Hepatocyte (in vitro differentiated cells): ENCODE results near the gene REG3G. TPM values are rescaled to one million over a fixed set of nuclear protein-coding genes. Genes with fewer than 3 reads are reported as not detected.
A peak's percentile ranks its signal among the peaks of the same experiment; 100 is the strongest.
"Not testable (repeated sequence)": the region's sequence is repeated elsewhere in the genome, so short reads cannot be mapped to it uniquely, and the experiment has no call there.

Experiments
- DNase-seq: peaks from one replicate; pipeline ENCODE4 v3.0.0-alpha.2; 2016; ENCODE audit warnings: low spot score
- H2AFZ ChIP-seq: fragments of 200-600 bp; sonication (generic); 2 replicates; pipeline ENCODE4 v1.6.0; 2016; ENCODE audit warnings: antibody characterized with exemption, mild to moderate bottlenecking
- H3K27ac ChIP-seq: fragments of 200-600 bp; sonication (generic); 2 replicates; pipeline ENCODE4 v1.5.1; 2016; ENCODE audit warnings: mild to moderate bottlenecking
- H3K27me3 ChIP-seq: fragments of 200-600 bp; sonication (generic); 2 replicates; pipeline ENCODE4 v1.6.1; 2016
- H3K36me3 ChIP-seq: fragments of 200-600 bp; sonication (generic); replicated peaks from 2 replicates; pipeline ENCODE4 v1.5.1; 2016; ENCODE audit warnings: low read depth; ENCODE audit not compliant: insufficient read depth
- H3K4me1 ChIP-seq: fragments of 200-600 bp; sonication (generic); 2 replicates; pipeline ENCODE4 v1.5.1; 2016; ENCODE audit warnings: mild to moderate bottlenecking, moderate library complexity; ENCODE audit not compliant: insufficient read depth
- H3K4me2 ChIP-seq: fragments of 200-600 bp; sonication (generic); 2 replicates; pipeline ENCODE4 v1.6.0; 2016
- H3K4me3 ChIP-seq: fragments of 200-600 bp; sonication (generic); 2 replicates; pipeline ENCODE4 v1.5.1; 2016; ENCODE audit warnings: mild to moderate bottlenecking
- H3K79me2 ChIP-seq: fragments of 200-600 bp; sonication (generic); 2 replicates; pipeline ENCODE4 v1.6.0; 2017; ENCODE audit warnings: mild to moderate bottlenecking
- H3K9me2 ChIP-seq: fragments of 200-600 bp; sonication (generic); replicated peaks from 2 replicates; pipeline ENCODE4 v1.6.0; 2017; ENCODE audit warnings: mild to moderate bottlenecking; ENCODE audit not compliant: insufficient read depth
- H3K9me3 ChIP-seq: fragments of 200-600 bp; sonication (generic); 2 replicates; pipeline ENCODE4 v1.5.1; 2016; ENCODE audit warnings: low read depth, mild to moderate bottlenecking
- H4K20me1 ChIP-seq: fragments of 200-600 bp; sonication (generic); 2 replicates; pipeline ENCODE4 v1.6.0; 2016; ENCODE audit warnings: mild to moderate bottlenecking; ENCODE audit not compliant: insufficient read depth, poor library complexity, severe bottlenecking
- EZH2 ChIP-seq: fragments of 200-600 bp; sonication (generic); IDR thresholded peaks from 2 replicates; pipeline ENCODE4 v1.6.1; 2016; ENCODE audit warnings: antibody characterized with exemption, mild to moderate bottlenecking, borderline replicate concordance
- EZH2phosphoT487 ChIP-seq: fragments of 200-600 bp; sonication (generic); IDR thresholded peaks from one replicate; pipeline ENCODE4 v1.6.1; 2018; ENCODE audit warnings: antibody characterized with exemption, mild to moderate bottlenecking, low read depth, moderate library complexity; ENCODE audit not compliant: unreplicated experiment, severe bottlenecking
- WGBS: methylation state at CpG from one replicate; pipeline ENCODE4 v1.1.6; 2016; ENCODE audit warnings: low lambda C conversion rate; ENCODE audit errors: missing lambda C conversion rate; 5-methylcytosine and 5-hydroxymethylcytosine counted together
- polyA plus RNA-seq: library from polyadenylated mRNA; unstranded; fragments of >200 nt; fragmentation: Nextera tagmentation; extraction: Ambion mirVana; gene quantifications from 2 replicates; pipeline ENCODE4 v1.2.1, GENCODE V29; 2016
- total RNA-seq: library from RNA; depleted of rRNA; stranded (reverse); fragments of >200 nt; gene quantifications from 2 replicates; pipeline ENCODE4 v1.2.3, GENCODE V29; 2014
- TF ChIP-seq, protein P1 (sequence below): fragments of 200-600 bp; sonication (generic); IDR thresholded peaks from 2 replicates; pipeline ENCODE4 v1.5.1; 2016; ENCODE audit warnings: antibody characterized with exemption, mild to moderate bottlenecking; ENCODE audit not compliant: poor library complexity

REG3G gene
- total and polyA plus RNA-seq, 2 experiments from 2014 or later, result 0.30 to 1.3 TPM

DNA sequence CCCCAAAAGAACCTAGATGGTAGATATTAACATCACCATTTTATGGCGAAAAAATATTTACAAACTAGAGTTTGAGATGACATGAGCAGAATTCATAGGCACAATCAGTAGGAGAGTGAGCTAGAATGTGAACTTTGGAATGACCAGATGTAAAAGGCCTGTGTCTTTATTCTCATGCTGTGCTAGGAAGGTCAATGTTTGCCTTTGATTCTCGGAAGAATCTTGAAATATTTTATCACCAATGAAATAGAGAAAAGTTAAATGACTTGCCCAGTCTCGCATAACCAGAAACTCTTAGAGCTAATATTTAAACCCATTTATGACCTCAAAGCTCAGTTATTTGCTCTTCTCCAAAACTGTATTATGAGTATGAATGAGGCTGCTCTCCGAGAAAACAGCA is 9.2 kb upstream of the REG3G start:
- Histone ChIP-seq H3K79me2 (no peaks in the 10 kb centered on the region), H3K4me1 (peaks cover 5% of the 10 kb centered on the region), H3K4me3 (no peak overlapping the region), H3K27ac (peak overlapping the region; percentile 36), H3K4me2 (peak overlapping the region; percentile 39), H2AFZ (no peak overlapping the region), H4K20me1 (no peaks in the 10 kb centered on the region), H3K9me2 (no peaks in the 10 kb centered on the region), H3K36me3 (no peaks in the 10 kb centered on the region), H3K27me3 (no peaks in the 10 kb centered on the region), H3K9me3 (no peaks in the 10 kb centered on the region)
- DNase-seq, result no peak
- TF ChIP-seq EZH2phosphoT487 (no peak), EZH2 (no peak)
- 67% methylated on average over 4 of the region's 4 CpGs for WGBS

DNA sequence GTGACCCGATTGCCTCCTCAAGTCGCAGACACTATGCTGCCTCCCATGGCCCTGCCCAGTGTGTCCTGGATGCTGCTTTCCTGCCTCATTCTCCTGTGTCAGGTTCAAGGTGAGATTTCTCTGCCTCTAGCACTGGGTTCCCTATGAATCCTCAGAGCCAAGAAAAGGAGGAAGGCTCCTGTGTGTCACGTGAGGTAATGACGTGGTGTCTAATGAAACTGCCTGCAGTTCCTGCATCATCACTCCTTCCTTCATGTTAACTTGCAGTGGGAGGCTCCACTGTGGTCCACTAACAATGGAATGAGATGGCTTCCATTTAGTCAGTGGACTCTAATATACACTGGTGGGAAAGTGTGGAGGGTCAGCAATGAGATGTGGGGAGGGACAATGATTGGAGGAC is 559 bp downstream of the REG3G start:
- no peak overlapping the region for H3K4me2 ChIP-seq
- TF ChIP-seq EZH2phosphoT487 (no peak), EZH2 (no peak)
- TF ChIP-seq, protein P1, sequence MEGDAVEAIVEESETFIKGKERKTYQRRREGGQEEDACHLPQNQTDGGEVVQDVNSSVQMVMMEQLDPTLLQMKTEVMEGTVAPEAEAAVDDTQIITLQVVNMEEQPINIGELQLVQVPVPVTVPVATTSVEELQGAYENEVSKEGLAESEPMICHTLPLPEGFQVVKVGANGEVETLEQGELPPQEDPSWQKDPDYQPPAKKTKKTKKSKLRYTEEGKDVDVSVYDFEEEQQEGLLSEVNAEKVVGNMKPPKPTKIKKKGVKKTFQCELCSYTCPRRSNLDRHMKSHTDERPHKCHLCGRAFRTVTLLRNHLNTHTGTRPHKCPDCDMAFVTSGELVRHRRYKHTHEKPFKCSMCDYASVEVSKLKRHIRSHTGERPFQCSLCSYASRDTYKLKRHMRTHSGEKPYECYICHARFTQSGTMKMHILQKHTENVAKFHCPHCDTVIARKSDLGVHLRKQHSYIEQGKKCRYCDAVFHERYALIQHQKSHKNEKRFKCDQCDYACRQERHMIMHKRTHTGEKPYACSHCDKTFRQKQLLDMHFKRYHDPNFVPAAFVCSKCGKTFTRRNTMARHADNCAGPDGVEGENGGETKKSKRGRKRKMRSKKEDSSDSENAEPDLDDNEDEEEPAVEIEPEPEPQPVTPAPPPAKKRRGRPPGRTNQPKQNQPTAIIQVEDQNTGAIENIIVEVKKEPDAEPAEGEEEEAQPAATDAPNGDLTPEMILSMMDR, result no peak
- no peaks in the 10 kb centered on the region for H3K79me2 ChIP-seq
- H2AFZ ChIP-seq, result no peak overlapping the region
- no peak overlapping the region for H3K27ac ChIP-seq
- H3K27me3 ChIP-seq, result no peaks in the 10 kb centered on the region
- H3K9me2 ChIP-seq, result no peaks in the 10 kb centered on the region
- no peaks in the 10 kb centered on the region for H3K4me1 ChIP-seq
- no peaks in the 10 kb centered on the region for H3K9me3 ChIP-seq
- no peaks in the 10 kb centered on the region for H3K36me3 ChIP-seq
- no peak overlapping the region for H3K4me3 ChIP-seq
- DNase-seq, result no peak
- WGBS, result 89% methylated on average over 4 of the region's 4 CpGs
- H4K20me1 ChIP-seq, result no peaks in the 10 kb centered on the region

DNA sequence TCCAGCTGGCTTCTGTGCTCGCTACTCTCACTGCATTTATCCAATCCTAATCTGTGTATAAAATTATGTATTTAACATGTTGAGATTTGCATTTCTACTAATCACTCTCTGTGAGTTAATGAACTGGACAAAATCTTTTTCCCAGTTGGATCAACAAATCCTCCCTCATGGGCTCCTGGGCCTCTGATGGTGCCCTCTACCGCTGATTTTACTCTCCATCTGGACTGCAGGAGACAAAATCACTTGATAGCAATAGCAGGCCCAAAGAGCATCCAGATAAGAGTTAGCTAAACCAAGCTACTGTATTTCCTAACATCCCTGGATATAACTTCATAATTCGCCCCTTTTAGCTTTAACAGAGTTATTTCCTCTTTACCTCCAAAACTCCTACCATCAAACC is 14.4 kb downstream of the REG3G start:
- H3K27ac ChIP-seq, result no peak overlapping the region
- no peak overlapping the region for H3K4me2 ChIP-seq
- 87% methylated on average over 3 of the region's 3 CpGs for WGBS
- DNase-seq, result no peak
- no peaks in the 10 kb centered on the region for H3K36me3 ChIP-seq
- no peaks in the 10 kb centered on the region for H3K79me2 ChIP-seq
- H3K27me3 ChIP-seq, result no peaks in the 10 kb centered on the region
- no peak overlapping the region for H2AFZ ChIP-seq
- H3K9me2 ChIP-seq, result no peaks in the 10 kb centered on the region
- no peaks in the 10 kb centered on the region for H4K20me1 ChIP-seq
- no peaks in the 10 kb centered on the region for H3K4me1 ChIP-seq
- TF ChIP-seq EZH2 (no peak), EZH2phosphoT487 (no peak)
- TF ChIP-seq, protein P1, result no peak
- H3K4me3 ChIP-seq, result no peak overlapping the region
- H3K9me3 ChIP-seq, result no peaks in the 10 kb centered on the region

DNA sequence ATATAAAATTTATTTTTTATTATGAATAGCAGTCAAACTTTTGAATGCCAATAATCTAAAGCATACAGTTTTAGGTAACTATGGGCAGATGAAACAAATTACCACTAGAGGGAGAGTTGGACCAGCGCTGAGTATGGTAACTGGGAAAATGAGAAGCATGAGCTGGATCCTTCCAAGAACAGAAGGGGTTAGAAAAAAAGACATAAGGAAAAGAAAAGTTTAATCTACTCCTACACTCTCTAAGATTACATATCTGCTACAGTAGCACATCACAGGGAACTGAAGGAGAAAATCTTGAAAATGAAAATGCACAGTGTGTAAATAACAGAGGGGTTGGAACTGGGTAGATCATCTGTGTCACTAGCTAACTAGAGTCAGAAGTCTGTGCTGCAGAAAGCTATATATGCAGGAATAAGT is 15.5 kb downstream of the REG3G start:
- Histone ChIP-seq H3K4me3 (no peak overlapping the region), H2AFZ (no peak overlapping the region), H3K27me3 (no peaks in the 10 kb centered on the region), H4K20me1 (no peaks in the 10 kb centered on the region), H3K79me2 (no peaks in the 10 kb centered on the region), H3K4me2 (no peak overlapping the region), H3K9me3 (no peaks in the 10 kb centered on the region), H3K9me2 (no peaks in the 10 kb centered on the region), H3K36me3 (no peaks in the 10 kb centered on the region), H3K27ac (no peak overlapping the region), H3K4me1 (no peaks in the 10 kb centered on the region)
- WGBS, result 14% methylated on average over 1 of the region's 1 CpG
- TF ChIP-seq, protein P1, result peak; percentile 76
- TF ChIP-seq EZH2phosphoT487 (no peak), EZH2 (no peak)
- peak; percentile 44 for DNase-seq

DNA sequence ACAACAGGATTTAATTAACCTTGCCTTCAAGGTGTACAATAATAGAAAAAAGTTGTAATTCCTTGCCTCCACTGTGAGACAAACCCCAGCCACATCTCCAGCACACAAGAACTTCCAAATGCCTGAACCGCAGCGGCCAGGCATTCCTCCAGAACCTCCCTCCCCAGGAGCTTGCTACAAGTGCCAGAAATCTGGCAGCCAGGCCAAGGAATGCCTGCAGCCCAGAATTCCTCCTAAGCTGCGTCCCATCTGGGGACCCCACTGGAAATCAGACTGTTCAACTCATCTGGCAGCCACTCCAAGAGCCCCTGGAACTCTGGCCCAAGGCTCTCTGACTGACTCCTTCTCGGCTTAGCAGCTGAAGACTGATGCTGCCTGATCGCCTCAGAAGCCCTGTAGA is 28.0 kb downstream of the REG3G start:
- H3K27ac ChIP-seq, DNase-seq, H3K79me2 ChIP-seq, H3K4me2 ChIP-seq, H3K9me3 ChIP-seq, H2AFZ ChIP-seq, H3K4me3 ChIP-seq, H3K27me3 ChIP-seq, H3K9me2 ChIP-seq, H4K20me1 ChIP-seq, H3K36me3 ChIP-seq, H3K4me1 ChIP-seq: not testable (repeated sequence)
- 66% methylated on average over 5 of the region's 5 CpGs for WGBS

DNA sequence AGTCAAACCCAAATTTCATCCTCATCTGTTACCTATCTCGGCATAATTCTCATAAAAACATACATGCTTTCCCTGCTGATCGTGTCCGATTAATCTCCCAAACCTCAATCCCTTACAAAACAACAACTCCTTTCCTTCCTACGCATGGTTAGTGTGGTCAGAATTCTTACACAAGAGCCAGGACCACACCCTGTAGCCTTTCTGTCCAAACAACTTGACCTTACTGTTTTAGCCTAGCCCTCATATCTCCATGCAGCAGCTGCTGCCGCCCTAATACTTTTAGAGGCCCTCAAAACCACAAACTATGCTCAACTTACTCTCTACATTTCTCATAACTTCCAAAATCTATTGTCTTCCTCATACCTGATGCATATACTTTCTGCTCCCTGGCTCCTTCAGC is 29.3 kb downstream of the REG3G start:
- not testable (repeated sequence) for H3K36me3 ChIP-seq, H3K4me2 ChIP-seq, H3K9me3 ChIP-seq, H3K27me3 ChIP-seq, H3K9me2 ChIP-seq, H3K27ac ChIP-seq, H3K4me3 ChIP-seq, H3K4me1 ChIP-seq, H2AFZ ChIP-seq, DNase-seq, H3K79me2 ChIP-seq, H4K20me1 ChIP-seq
- 91% methylated on average over 5 of the region's 5 CpGs for WGBS
